Stimulated activated naive CD8-positive, alpha-beta T cell treated with anti-CD3 and anti-CD28 coated beads, Interleukin-15, amount 100 ng/mL, for 72 hours (primary cell): ENCODE measurements around the gene SLC7A9.
"Not testable (repeated sequence)": the region's sequence is repeated elsewhere in the genome, so short reads cannot be mapped to it uniquely, and the experiment has no call there.

ENCODE experiments used
- ATAC-seq: fragments of 150-1000 bp; cut with Tn5 transposase; 2 replicates; pipeline ENCODE4 v1.10.0; 2021; ENCODE audit warnings: mild to moderate bottlenecking, moderate library complexity
- DNase-seq, 2 donors: peaks; one replicate each; pipeline ENCODE4 v3.0.0; 2021 to 2022
- H3K27ac Mint-ChIP-seq, 2 donors: one replicate each; pipeline ENCODE4 v1.8.0; 2022; ENCODE audit warnings: mild to moderate bottlenecking in 2 of 2, mixed read lengths in 2 of 2, moderate library complexity in 2 of 2
- H3K27me3 Mint-ChIP-seq: one replicate; pipeline ENCODE4 v1.8.0; 2022; ENCODE audit warnings: mixed read lengths
- H3K4me1 Mint-ChIP-seq: one replicate; pipeline ENCODE4 v1.8.0; 2022; ENCODE audit warnings: mild to moderate bottlenecking, mixed read lengths
- H3K4me3 Mint-ChIP-seq, 2 donors: one replicate each; pipeline ENCODE4 v1.8.0; 2022; ENCODE audit warnings: mild to moderate bottlenecking in 2 of 2, mixed read lengths in 2 of 2, moderate library complexity in 1 of 2
- H3K9me3 Mint-ChIP-seq, 2 donors: one replicate each; pipeline ENCODE4 v1.8.0; 2022; ENCODE audit warnings: mixed read lengths in 2 of 2

SLC7A9 gene

GRCh38 chr19:32812571-32812970 is 57.0 kb downstream of the SLC7A9 start:
- Mint-ChIP-seq H3K4me3 (no peak overlapping the region), H3K27me3 (peaks cover 11% of the 10 kb centered on the region)

GRCh38 chr19:32812036-32812435 is 57.5 kb downstream of the SLC7A9 start:
- H3K9me3 Mint-ChIP-seq: no peaks in the 10 kb centered on the region
- H3K27ac Mint-ChIP-seq: no peak overlapping the region
- no peak for ATAC-seq
- no peak for DNase-seq
- H3K4me1 Mint-ChIP-seq: peaks cover 26% of the 10 kb centered on the region
- peaks cover 8% of the 10 kb centered on the region for H3K27me3 Mint-ChIP-seq
- H3K4me3 Mint-ChIP-seq: no peak overlapping the region

More at GRCh38 chr19:32812571-32812970, 57.0 kb downstream of the SLC7A9 start:
- DNase-seq (no peak), ATAC-seq (no peak)
- Mint-ChIP-seq H3K27ac (no peak overlapping the region), H3K9me3 (no peaks in the 10 kb centered on the region), H3K4me1 (peaks cover 31% of the 10 kb centered on the region)

- no peaks in the 10 kb centered on the region for H3K9me3 Mint-ChIP-seq
- no peak overlapping the region for H3K27ac Mint-ChIP-seq
- H3K4me3 Mint-ChIP-seq: no peak overlapping the region
- peaks cover 8% of the 10 kb centered on the region for H3K27me3 Mint-ChIP-seq
- DNase-seq: no peak
- peaks cover 21% of the 10 kb centered on the region for H3K4me1 Mint-ChIP-seq
- no peak for ATAC-seq
Observed at GRCh38 chr19:32811151-32811550, 58.4 kb downstream of the SLC7A9 start.

GRCh38 chr19:32810452-32810851 is 59.1 kb downstream of the SLC7A9 start:
- Mint-ChIP-seq H3K9me3 (no peaks in the 10 kb centered on the region), H3K4me3 (no peak overlapping the region), H3K27ac (no peak overlapping the region), H3K4me1 (peaks cover 21% of the 10 kb centered on the region), H3K27me3 (peaks cover 8% of the 10 kb centered on the region)
- DNase-seq: no peak
- ATAC-seq: no peak

- DNase-seq (no peak), ATAC-seq (no peak)
- Mint-ChIP-seq H3K27me3 (peaks cover 8% of the 10 kb centered on the region), H3K4me1 (peaks cover 21% of the 10 kb centered on the region), H3K4me3 (no peak overlapping the region), H3K27ac (peak overlapping the region in 1 of 2 donors; percentile 63), H3K9me3 (no peaks in the 10 kb centered on the region)
Observed at GRCh38 chr19:32809754-32810153, 59.8 kb downstream of the SLC7A9 start.

GRCh38 chr19:32809254-32809653 is 60.3 kb downstream of the SLC7A9 start:
- ATAC-seq: peak; percentile 50
- peak overlapping the region; percentile 63 to 78 for H3K27ac Mint-ChIP-seq

GRCh38 chr19:32808236-32808635 is 61.3 kb downstream of the SLC7A9 start:
- peaks cover 8% of the 10 kb centered on the region for H3K27me3 Mint-ChIP-seq
- peaks cover 21% of the 10 kb centered on the region for H3K4me1 Mint-ChIP-seq
- no peak overlapping the region for H3K4me3 Mint-ChIP-seq
- H3K9me3 Mint-ChIP-seq: no peaks in the 10 kb centered on the region
- DNase-seq (no peak), ATAC-seq (no peak)
- no peak overlapping the region for H3K27ac Mint-ChIP-seq

More at GRCh38 chr19:32809254-32809653, 60.3 kb downstream of the SLC7A9 start:
- Mint-ChIP-seq H3K4me3 (peak overlapping the region in 1 of 2 donors; percentile 68), H3K4me1 (peaks cover 21% of the 10 kb centered on the region), H3K9me3 (no peaks in the 10 kb centered on the region), H3K27me3 (peaks cover 8% of the 10 kb centered on the region)
- DNase-seq: no peak

- no peak for DNase-seq
- no peaks in the 10 kb centered on the region for H3K9me3 Mint-ChIP-seq
- H3K4me1 Mint-ChIP-seq: peaks cover 25% of the 10 kb centered on the region
- H3K4me3 Mint-ChIP-seq: no peak overlapping the region
- no peak overlapping the region for H3K27ac Mint-ChIP-seq
- no peak for ATAC-seq
- H3K27me3 Mint-ChIP-seq: no peaks in the 10 kb centered on the region
Observed at GRCh38 chr19:32802840-32803239, 66.7 kb downstream of the SLC7A9 start.

- Mint-ChIP-seq H3K4me3 (peak overlapping the region in 1 of 2 donors; percentile 32), H3K27ac (peak overlapping the region; percentile 14 to 58), H3K27me3 (no peaks in the 10 kb centered on the region), H3K4me1 (peaks cover 34% of the 10 kb centered on the region), H3K9me3 (no peaks in the 10 kb centered on the region)
- DNase-seq: no peak
- ATAC-seq: no peak
Observed at GRCh38 chr19:32800754-32801153, 68.8 kb downstream of the SLC7A9 start.

GRCh38 chr19:32800191-32800590 is 69.4 kb downstream of the SLC7A9 start:
- no peak overlapping the region for H3K4me3 Mint-ChIP-seq
- H3K27me3 Mint-ChIP-seq: no peaks in the 10 kb centered on the region
- no peak overlapping the region for H3K27ac Mint-ChIP-seq
- ATAC-seq (no peak), DNase-seq (no peak)
- no peaks in the 10 kb centered on the region for H3K9me3 Mint-ChIP-seq
- peaks cover 40% of the 10 kb centered on the region for H3K4me1 Mint-ChIP-seq

- DNase-seq (no peak), ATAC-seq (no peak)
- no peaks in the 10 kb centered on the region for H3K27me3 Mint-ChIP-seq
- H3K9me3 Mint-ChIP-seq: no peaks in the 10 kb centered on the region
- peaks cover 56% of the 10 kb centered on the region for H3K4me1 Mint-ChIP-seq
- H3K4me3 Mint-ChIP-seq: no peak overlapping the region
- H3K27ac Mint-ChIP-seq: no peak overlapping the region
Observed at GRCh38 chr19:32798201-32798600, 71.4 kb downstream of the SLC7A9 start.

- DNase-seq (no peak), ATAC-seq (no peak)
- H3K27me3 Mint-ChIP-seq: no peaks in the 10 kb centered on the region
- peaks cover 13 to 20% of the 10 kb centered on the region in 2 donors for H3K9me3 Mint-ChIP-seq
- H3K27ac Mint-ChIP-seq: peak overlapping the region in 1 of 2 donors; percentile 60
- no peak overlapping the region for H3K4me3 Mint-ChIP-seq
- peaks cover 35% of the 10 kb centered on the region for H3K4me1 Mint-ChIP-seq
Observed at GRCh38 chr19:32789429-32789828, 80.1 kb downstream of the SLC7A9 start.

GRCh38 chr19:32787895-32788294 is 81.7 kb downstream of the SLC7A9 start:
- not testable (repeated sequence) for H3K27me3 Mint-ChIP-seq, DNase-seq, ATAC-seq, H3K4me3 Mint-ChIP-seq, H3K27ac Mint-ChIP-seq
- Mint-ChIP-seq H3K9me3 (peaks cover 16 to 20% of the 10 kb centered on the region in 2 donors), H3K4me1 (peaks cover 26% of the 10 kb centered on the region)

GRCh38 chr19:32787161-32787813 is 82.3 kb downstream of the SLC7A9 start:
- Mint-ChIP-seq H3K9me3 (peaks cover 20% of the 10 kb centered on the region in 2 donors), H3K27ac (peak overlapping the region in 1 of 2 donors; percentile 15), H3K4me1 (peaks cover 26% of the 10 kb centered on the region)
- H3K27me3 Mint-ChIP-seq, ATAC-seq, H3K4me3 Mint-ChIP-seq, DNase-seq: not testable (repeated sequence)

GRCh38 chr19:32782089-32782488 is 87.5 kb downstream of the SLC7A9 start:
- not testable (repeated sequence) for H3K27me3 Mint-ChIP-seq, DNase-seq, H3K27ac Mint-ChIP-seq, H3K4me3 Mint-ChIP-seq, ATAC-seq
- Mint-ChIP-seq H3K4me1 (peaks cover 16% of the 10 kb centered on the region), H3K9me3 (peaks cover 28 to 31% of the 10 kb centered on the region in 2 donors)

- Mint-ChIP-seq H3K27me3 (no peaks in the 10 kb centered on the region), H3K9me3 (peaks cover 22 to 25% of the 10 kb centered on the region in 2 donors), H3K4me1 (peaks cover 12% of the 10 kb centered on the region), H3K4me3 (no peak overlapping the region), H3K27ac (no peak overlapping the region)
- DNase-seq (no peak), ATAC-seq (no peak)
Observed at GRCh38 chr19:32781280-32781679, 88.3 kb downstream of the SLC7A9 start.
